GM18498 (cell line): Measurements from ENCODE around the gene LRRC70.
"Not testable (repeated sequence)": the region's sequence is repeated elsewhere in the genome, so short reads cannot be mapped to it uniquely, and the experiment has no call there.

Source experiments
- ATAC-seq: cut with Tn5 transposase; IDR thresholded peaks from one replicate; pipeline ENCODE4 v1.9.1; 2021; ENCODE audit warnings: mild to moderate bottlenecking, moderate library complexity; ENCODE audit not compliant: unreplicated experiment

Gene LRRC70

GRCh38 chr5:62578540-62578939, at the start of gene LRRC70:
Gene LRRC70, plus strand, starts transcription at chr5:62578819. Its CDS starts 620 bp downstream, at chr5:62579439.
- ATAC-seq = peak; percentile 87

- no peak for ATAC-seq
Measured at GRCh38 chr5:62533597-62533996, 45.0 kb upstream of the LRRC70 start.

- ATAC-seq = no peak
Measured at GRCh38 chr5:62534461-62535236, 44.0 kb upstream of the LRRC70 start.

GRCh38 chr5:62536232-62536631, 42.4 kb upstream of the LRRC70 start:
- no peak for ATAC-seq

GRCh38 chr5:62536783-62537182, 41.8 kb upstream of the LRRC70 start:
- no peak for ATAC-seq

- no peak for ATAC-seq
Measured at GRCh38 chr5:62538017-62538942, 40.3 kb upstream of the LRRC70 start.

GRCh38 chr5:62542720-62543119, 35.9 kb upstream of the LRRC70 start:
- ATAC-seq = no peak

GRCh38 chr5:62547945-62548630, 30.5 kb upstream of the LRRC70 start:
- no peak for ATAC-seq

GRCh38 chr5:62550103-62550502, 28.5 kb upstream of the LRRC70 start:
- ATAC-seq = no peak

- no peak for ATAC-seq
Measured at GRCh38 chr5:62555930-62556329, 22.7 kb upstream of the LRRC70 start.

GRCh38 chr5:62558941-62559340, 19.7 kb upstream of the LRRC70 start:
- no peak for ATAC-seq

GRCh38 chr5:62560786-62561185, 17.8 kb upstream of the LRRC70 start:
- no peak for ATAC-seq

GRCh38 chr5:62561896-62562295, 16.7 kb upstream of the LRRC70 start:
- ATAC-seq = no peak

- ATAC-seq = no peak
Measured at GRCh38 chr5:62562867-62563266, 15.8 kb upstream of the LRRC70 start.

- ATAC-seq = no peak
Measured at GRCh38 chr5:62564101-62564500, 14.5 kb upstream of the LRRC70 start.

GRCh38 chr5:62565740-62566139, 12.9 kb upstream of the LRRC70 start:
- not testable (repeated sequence) for ATAC-seq

GRCh38 chr5:62568143-62568542, 10.5 kb upstream of the LRRC70 start:
- no peak for ATAC-seq

GRCh38 chr5:62568800-62569432, 9.7 kb upstream of the LRRC70 start:
- no peak for ATAC-seq

GRCh38 chr5:62569470-62569869, 9.1 kb upstream of the LRRC70 start:
- no peak for ATAC-seq

- ATAC-seq = no peak
Measured at GRCh38 chr5:62572918-62573514, 5.6 kb upstream of the LRRC70 start.
